Loucy (cell line): Measurements from ENCODE around the gene RPS6KA2.

Experiments
- CTCF ChIP-seq: fragments of 200-600 bp; sonication (generic); conservative IDR thresholded peaks from 2 replicates; pipeline ENCODE4 v1.5.1; 2014; ENCODE audit warnings: mild to moderate bottlenecking, antibody characterized with exemption, low read length
- EZH2phosphoT487 ChIP-seq: fragments of 200-600 bp; IDR thresholded peaks from 2 replicates; pipeline ENCODE4 v1.6.1; 2018; ENCODE audit warnings: antibody characterized with exemption, mild to moderate bottlenecking, moderate library complexity, borderline replicate concordance

GRCh38 chr6:166595949-166596348, 31.1 kb downstream of the RPS6KA2 start:
- TF ChIP-seq CTCF (no peak), EZH2phosphoT487 (no peak)
